Measurements from ENCODE around the gene ALOX5. TPM values are rescaled to one million over a fixed set of nuclear protein-coding genes. Genes with fewer than 3 reads are reported as not detected.
"Not testable (repeated sequence)": the region's sequence is repeated elsewhere in the genome, so short reads cannot be mapped to it uniquely, and the experiment has no call there.

ALOX5 gene
- polyA plus RNA-seq (2012; ENCODE audit: insufficient read depth, insufficient read length, low read depth), result not detected

DNA sequence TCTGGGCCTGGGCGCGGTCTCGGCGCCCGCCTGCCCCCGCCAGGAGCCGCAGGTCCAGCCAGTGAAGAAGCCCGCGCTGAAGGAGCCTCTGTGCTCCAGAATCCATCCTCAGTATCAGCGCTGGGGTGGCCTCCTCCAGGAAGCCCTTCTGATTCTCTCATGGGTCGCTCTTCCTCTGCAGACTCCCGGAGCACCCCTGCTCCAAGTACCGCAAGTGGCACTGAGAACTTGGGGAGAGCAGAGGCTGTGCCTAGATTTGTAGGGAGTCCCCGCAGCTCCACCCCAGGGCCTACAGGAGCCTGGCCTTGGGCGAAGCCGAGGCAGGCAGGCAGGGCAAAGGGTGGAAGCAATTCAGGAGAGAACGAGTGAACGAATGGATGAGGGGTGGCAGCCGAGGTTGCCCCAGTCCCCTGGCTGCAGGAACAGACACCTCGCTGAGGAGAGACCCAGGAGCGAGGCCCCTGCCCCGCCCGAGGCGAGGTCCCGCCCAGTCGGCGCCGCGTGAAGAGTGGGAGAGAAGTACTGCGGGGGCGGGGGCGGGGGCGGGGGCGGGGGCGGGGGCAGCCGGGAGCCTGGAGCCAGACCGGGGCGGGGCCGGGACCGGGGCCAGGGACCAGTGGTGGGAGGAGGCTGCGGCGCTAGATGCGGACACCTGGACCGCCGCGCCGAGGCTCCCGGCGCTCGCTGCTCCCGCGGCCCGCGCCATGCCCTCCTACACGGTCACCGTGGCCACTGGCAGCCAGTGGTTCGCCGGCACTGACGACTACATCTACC lies at the start of gene ALOX5:
Gene ALOX5, plus strand, starts transcription at position 641 of the 774 bp plus-strand sequence. Its CDS starts 64 bp downstream, at position 705.
- TF ChIP-seq, protein P1, sequence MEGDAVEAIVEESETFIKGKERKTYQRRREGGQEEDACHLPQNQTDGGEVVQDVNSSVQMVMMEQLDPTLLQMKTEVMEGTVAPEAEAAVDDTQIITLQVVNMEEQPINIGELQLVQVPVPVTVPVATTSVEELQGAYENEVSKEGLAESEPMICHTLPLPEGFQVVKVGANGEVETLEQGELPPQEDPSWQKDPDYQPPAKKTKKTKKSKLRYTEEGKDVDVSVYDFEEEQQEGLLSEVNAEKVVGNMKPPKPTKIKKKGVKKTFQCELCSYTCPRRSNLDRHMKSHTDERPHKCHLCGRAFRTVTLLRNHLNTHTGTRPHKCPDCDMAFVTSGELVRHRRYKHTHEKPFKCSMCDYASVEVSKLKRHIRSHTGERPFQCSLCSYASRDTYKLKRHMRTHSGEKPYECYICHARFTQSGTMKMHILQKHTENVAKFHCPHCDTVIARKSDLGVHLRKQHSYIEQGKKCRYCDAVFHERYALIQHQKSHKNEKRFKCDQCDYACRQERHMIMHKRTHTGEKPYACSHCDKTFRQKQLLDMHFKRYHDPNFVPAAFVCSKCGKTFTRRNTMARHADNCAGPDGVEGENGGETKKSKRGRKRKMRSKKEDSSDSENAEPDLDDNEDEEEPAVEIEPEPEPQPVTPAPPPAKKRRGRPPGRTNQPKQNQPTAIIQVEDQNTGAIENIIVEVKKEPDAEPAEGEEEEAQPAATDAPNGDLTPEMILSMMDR (IDR thresholded peaks at IDR 0.05; ENCODE audit: low read depth, low read length), result no peak

DNA sequence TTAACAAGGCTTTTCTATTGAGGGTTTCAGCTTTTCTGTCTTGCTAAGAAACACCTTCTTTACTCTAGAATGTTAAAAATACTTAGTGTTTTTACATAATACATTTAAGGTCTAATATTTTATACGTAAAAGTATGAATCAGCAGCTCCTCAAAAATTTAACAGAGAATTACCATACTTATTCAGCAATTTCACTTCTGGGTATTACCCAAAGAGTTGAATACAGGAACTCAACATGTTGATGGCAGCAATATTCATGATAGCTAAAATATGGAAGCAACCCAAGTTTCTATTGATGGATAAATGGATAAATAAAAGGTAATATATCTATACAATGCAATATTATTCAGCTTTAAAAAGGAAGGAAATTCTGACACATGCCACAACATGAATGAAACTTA lies 48.9 kb upstream of the ALOX5 start:
- no peaks in the 10 kb centered on the region for H3K9me3 ChIP-seq
- H3K36me3 ChIP-seq, result no peaks in the 10 kb centered on the region
- no peaks in the 10 kb centered on the region for H3K27me3 ChIP-seq
- no peaks in the 10 kb centered on the region for H3K4me1 ChIP-seq
- no peak overlapping the region for H3K4me3 ChIP-seq (ENCODE audit: low read depth, low read length)
- TF ChIP-seq, protein P1 (IDR thresholded peaks at IDR 0.05; ENCODE audit: low read depth, low read length), result no peak
- no peak for DNase-seq

More for the DNA sequence above, at the start of gene ALOX5:
- peaks cover 45% of the 10 kb centered on the region for H3K27me3 ChIP-seq
- DNase-seq, result peak; percentile 60
- H3K4me1 ChIP-seq, result no peaks in the 10 kb centered on the region
- H3K4me3 ChIP-seq (ENCODE audit: low read depth, low read length), result peak within 1 kb of the TSS; percentile 31
- no peaks in the 10 kb centered on the region for H3K36me3 ChIP-seq
- H3K9me3 ChIP-seq, result no peaks in the 10 kb centered on the region

DNA sequence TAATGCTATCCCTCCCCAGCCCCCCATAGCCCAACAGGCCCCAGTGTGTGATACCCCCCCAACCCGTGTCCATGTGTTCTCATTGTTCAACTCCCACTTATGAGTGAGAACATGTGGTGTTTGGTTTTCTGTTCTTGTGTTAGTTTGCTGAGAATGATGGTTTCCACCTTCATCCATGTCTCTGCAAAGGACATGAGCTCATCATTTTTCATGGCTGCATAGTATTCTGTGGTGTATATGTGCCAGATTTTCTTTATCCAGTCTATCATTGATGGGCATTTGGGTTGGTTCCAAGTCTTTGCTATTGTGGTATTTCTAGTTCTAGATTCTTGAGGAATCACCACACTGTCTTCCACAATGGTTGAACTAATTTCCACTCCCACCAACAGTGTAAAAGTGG lies 47.2 kb upstream of the ALOX5 start:
- H3K4me3 ChIP-seq (ENCODE audit: low read depth, low read length); H3K27me3 ChIP-seq; DNase-seq; H3K9me3 ChIP-seq; H3K4me1 ChIP-seq; H3K36me3 ChIP-seq: not testable (repeated sequence)

DNA sequence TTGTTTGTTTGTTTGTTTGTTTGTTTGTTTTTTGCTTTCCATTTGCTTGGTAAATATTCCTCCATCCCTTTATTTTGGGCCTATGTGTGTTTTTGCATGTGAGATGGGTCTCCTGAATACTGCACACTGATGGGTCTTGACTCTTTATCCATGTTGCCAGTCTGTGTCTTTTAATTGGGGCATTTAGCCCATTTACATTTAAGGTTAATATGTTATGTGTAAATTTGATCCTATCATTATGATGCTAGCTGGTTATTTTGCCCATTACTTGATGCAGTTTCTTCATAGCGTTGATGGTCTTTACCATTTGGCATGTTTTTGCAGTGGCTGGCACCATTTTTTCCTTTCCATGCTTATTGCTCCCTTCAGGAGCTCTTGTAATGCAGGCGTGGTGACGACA lies 42.2 kb upstream of the ALOX5 start:
- H3K27me3 ChIP-seq; H3K4me3 ChIP-seq (ENCODE audit: low read depth, low read length); H3K9me3 ChIP-seq; H3K4me1 ChIP-seq; H3K36me3 ChIP-seq; DNase-seq: not testable (repeated sequence)

DNA sequence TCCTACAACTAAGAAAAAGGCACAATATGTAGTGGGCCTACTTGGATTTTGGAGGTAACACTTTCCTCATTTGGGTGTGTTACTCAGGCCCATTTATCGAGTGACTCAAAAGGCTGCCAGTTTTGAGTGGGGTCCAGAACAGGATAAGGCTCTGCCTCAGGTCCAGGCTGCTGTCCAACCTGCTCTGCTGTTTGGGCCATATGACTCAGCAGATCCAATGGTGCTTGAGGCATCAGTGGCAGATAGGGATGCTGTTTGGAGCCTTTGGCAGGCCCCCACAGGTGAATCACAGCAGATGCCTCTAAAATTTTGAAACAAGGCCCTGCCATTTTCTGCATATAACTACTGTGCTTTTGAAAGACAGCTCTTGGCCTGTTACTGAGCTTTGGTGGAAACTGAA lies 34.1 kb upstream of the ALOX5 start:
- TF ChIP-seq, protein P1 (IDR thresholded peaks at IDR 0.05; ENCODE audit: low read depth, low read length), result no peak
- no peaks in the 10 kb centered on the region for H3K27me3 ChIP-seq
- DNase-seq, result no peak

DNA sequence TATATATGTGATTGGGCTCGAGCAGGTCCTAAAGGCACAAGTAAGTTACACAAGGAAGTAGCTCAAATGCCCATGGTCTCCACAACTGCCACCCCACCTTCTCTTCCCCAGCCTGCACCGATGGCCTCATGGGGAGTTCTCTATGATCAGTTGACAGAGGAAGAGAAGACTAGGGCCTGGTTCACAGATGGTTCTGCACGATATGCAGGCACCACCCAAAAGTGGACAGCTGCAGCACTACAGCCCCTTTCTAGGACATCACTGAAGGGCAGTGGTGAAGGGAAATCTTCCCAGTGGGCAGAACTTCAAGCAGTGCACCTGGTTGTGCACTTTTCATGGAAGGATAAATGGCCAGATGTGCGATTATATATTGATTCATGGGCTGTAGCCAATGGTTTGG lies 33.6 kb upstream of the ALOX5 start:
- not testable (repeated sequence) for H3K4me3 ChIP-seq (ENCODE audit: low read depth, low read length); H3K27me3 ChIP-seq; H3K36me3 ChIP-seq; H3K9me3 ChIP-seq; DNase-seq; H3K4me1 ChIP-seq

More for the DNA sequence above, 34.1 kb upstream of the ALOX5 start:
- H3K4me1 ChIP-seq, result no peaks in the 10 kb centered on the region
- no peak overlapping the region for H3K4me3 ChIP-seq (ENCODE audit: low read depth, low read length)
- H3K9me3 ChIP-seq, result no peaks in the 10 kb centered on the region
- H3K36me3 ChIP-seq, result no peaks in the 10 kb centered on the region

DNA sequence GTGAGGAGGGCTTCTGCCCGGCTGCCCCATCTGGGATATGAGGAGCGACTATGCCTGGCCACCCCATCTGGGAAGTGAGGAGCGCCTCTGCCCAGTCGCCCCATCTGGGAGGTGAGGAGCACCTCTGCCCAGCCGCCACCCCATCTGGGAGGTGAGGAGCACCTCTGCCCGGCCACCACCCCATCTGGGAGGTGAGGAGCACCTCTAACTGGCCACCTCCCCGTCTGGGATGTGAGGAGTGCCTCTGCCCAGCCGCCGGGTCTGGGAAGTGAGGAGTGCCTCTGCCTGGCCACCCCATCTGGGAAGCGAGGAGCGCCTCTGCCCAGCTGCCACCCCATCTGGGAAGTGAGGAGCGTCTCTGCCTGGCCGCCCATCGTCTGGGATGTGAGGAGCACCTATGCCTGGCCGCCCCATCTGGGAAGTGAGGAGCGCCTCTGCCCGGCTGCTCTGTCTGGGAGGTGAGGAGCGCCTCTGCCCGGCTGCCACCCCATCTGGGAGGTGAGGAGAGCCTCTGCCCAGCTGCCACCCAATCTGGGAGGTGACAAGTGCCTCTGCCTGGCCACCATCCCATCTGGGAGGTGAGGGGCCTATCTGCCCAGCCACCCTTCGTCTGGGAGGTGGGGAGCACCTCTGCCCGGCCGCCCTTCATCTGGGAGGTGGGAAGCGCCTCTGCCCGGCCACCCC lies 27.2 kb upstream of the ALOX5 start:
- not testable (repeated sequence) for DNase-seq; H3K27me3 ChIP-seq; H3K4me3 ChIP-seq (ENCODE audit: low read depth, low read length); H3K4me1 ChIP-seq; H3K36me3 ChIP-seq; H3K9me3 ChIP-seq

DNA sequence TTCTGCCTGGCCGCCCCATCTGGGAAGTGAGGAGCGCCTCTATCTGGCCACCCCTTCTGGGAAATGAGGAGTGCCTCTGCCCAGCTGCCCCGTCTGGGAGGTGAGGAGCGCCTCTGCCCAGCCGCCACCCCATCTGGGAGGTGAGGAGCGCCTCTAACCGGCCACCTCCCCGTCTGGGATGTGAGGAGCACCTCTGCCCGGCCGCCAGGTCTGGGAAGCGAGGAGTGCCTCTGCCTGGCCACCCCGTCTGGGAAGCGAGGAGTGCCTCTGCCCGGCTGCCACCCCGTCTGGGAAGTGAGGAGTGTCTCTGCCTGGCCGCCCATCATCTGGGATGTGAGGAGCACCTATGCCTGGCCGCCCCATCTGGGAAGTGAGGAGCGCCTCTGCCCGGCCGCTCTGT lies 26.6 kb upstream of the ALOX5 start:
- H3K4me3 ChIP-seq (ENCODE audit: low read depth, low read length); H3K9me3 ChIP-seq; H3K36me3 ChIP-seq; DNase-seq; H3K4me1 ChIP-seq; H3K27me3 ChIP-seq: not testable (repeated sequence)

DNA sequence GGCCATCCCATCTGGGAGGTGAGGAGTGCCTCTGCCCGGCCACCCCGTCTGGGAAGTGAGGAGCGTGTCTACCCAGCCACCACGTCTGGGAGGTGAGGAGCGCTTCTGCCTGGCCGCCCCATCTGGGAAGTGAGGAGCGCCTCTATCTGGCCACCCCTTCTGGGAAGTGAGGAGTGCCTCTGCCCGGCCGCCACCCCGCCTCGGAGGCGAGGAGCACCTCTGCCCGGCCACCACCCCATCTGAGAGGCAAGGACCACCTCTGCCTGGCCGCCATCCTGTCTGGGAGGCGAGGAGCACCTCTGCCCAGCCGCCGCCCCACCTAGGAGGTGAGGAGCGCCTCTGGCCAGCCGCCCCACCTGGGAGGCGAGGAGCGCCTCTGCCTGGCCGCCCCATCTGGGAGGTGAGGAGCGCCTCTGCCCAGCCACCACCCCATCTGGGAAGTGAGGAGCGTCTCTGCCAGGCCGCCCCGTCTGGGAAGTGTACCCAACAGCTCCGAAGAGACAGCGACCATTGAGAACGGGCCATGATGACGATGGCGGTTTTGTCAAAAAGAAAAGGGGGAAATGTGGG lies 25.7 kb upstream of the ALOX5 start:
- not testable (repeated sequence) for H3K4me3 ChIP-seq (ENCODE audit: low read depth, low read length); H3K9me3 ChIP-seq; H3K36me3 ChIP-seq; DNase-seq; H3K27me3 ChIP-seq; H3K4me1 ChIP-seq

Data from BE2C (cell line).